ENCODE measurements around the gene ONECUT2.

Gene ONECUT2

DNA sequence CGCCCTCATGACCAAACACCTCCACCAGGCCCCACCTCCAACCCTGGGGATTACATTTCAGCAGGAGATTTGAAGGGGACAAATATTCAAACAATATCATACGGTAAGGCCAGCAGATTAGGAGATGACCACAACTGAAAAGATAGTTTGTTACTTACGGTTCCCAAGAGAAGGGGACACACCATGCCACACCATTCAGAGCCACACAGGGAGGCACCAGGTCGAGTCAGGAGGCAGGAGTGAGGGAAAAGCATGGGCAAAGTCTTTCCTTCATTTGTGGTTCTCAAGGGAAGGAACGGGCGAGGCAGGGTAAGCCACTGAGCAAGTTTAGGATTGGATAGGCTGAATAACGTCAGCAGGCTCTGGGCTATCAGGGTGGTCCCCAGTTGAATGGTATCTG is 94.0 kb downstream of the ONECUT2 start:
- DNase-seq (ENCODE audit: low read depth), result no peak

DNA sequence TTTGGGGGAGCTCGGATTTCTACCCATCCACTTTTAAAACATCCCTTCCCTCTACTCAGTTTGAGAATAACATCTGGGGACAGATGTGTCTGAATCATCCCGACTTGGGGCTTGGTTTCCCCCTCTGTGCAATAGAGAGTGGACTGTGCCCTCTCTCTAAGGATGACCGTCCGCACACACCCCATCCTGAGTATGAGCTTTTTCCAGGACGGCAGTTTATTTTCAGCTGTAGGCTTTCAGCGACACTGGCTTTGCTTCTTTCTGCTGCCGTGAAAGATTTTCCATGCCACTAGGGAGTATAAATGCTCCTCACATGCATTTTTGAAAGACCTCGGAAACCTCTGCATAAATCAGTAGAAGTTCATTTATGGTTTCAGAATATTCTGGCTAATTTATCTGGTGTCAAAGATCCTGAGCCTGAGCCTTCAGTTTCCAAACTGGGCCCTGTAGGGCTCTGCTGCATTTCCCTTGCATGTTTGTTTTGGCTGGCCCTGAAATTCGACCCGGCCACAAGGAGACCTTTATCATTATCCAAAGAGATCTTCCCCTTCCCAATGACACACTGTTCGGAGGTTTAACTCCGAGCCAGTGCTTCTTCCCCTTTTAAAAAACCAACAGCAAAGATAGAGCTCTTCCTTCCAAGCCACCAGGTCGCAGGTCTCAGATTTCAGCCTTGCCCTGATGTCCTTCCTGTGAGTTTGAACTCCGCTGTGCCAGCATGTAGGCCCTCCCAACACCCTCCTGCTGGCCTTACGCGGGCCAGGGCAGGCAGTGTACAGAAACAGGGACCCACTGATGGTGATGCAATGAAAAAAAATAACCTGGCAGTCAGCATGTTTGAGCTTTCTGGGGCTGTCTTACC is 98.1 kb downstream of the ONECUT2 start:
- DNase-seq (ENCODE audit: low read depth), result peak; percentile 52

DNA sequence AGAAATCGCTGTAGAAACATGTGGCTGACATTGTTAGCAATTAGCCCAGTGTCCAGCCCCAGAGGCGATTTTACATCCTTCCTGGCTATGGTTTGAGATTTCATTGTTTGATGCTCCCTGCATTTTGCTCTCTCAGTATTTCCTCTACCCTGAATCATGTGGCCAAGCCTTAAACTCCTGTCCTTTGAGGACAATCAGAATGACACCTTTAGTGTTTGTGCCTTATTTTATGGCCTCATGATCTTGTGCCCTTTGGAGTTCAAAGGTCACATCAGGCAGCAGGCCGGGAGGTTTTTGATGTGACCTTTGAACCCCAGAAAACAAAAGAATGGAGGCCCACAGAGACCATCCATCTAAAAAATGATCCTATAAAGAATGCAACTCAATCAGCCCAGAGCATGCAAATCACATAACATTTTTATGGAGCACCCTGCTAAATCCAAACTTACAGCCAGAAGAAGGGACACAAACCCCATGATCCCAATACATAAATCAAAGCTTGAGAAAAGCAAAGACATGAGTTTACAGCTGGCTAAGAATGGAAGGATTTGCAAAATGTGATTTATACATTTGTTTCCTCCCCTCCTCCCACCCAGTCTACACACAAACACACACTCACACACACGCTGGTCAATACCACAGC is 98.8 kb downstream of the ONECUT2 start:
- no peak for DNase-seq (ENCODE audit: low read depth)

DNA sequence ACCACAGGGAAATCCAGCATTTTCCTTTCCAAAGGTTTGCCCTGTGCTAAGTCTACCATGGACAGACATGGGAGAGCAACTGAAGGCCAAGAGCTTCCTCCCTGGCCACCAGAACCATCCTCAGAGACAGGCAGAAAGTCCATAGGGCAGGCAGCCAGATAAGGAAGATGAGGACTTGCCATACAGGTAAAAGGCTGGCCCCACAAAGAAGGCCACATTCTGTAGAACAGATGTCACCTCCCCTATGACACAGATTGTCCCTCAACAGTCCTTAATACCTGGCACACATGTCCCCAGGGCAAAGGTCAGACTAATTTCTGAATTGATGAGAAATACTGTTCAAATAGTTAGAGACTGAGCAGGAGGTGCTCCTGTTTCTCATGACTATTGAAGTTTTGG is 99.3 kb downstream of the ONECUT2 start:
- DNase-seq (ENCODE audit: low read depth), result no peak

DNA sequence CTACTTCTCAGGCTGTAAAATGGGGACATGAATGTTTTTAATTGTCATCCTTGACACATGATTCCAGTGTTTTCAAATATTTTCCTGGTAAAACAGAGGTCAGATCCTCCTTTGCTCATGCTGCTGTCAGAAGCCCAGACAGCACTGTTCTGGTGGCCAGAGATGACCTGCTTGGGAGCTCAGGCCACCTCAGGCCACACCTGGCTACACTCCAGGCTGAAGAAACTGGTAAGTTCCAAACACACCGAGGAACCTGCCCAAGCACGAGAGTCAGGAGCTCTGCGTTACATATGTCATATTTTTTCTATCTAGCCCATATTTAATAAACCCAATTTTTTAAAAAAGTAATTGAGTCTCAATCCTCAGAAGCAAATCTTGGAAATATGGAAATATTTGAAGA is 103.4 kb downstream of the ONECUT2 start:
- no peak for DNase-seq (ENCODE audit: low read depth)

DNA sequence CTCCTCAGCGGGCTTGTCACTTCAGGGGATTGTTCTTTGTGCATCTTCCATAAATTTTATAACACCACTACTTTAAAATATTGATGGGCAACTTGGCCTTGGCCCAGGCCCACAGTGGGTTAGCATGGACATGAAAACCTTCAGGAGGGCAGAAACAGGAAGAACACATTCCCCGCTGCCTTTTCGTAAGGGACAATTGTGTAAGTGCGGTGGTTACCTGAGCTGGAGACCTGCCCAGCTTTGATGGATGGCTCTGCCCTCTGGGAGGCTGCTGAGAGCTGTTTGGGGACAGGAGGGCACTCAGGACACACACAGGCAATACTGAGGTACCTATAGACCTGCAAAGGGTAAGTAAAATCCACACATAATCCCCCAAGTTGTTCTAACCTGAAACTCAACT is 104.5 kb downstream of the ONECUT2 start:
- no peak for DNase-seq (ENCODE audit: low read depth)
